GM21717 (cell line): ENCODE data around the gene ATP1A4.

Experiments
- ATAC-seq: cut with Tn5 transposase; IDR thresholded peaks from one replicate; pipeline ENCODE4 v1.9.1; 2021; ENCODE audit warnings: mild to moderate bottlenecking, moderate library complexity; ENCODE audit not compliant: unreplicated experiment

The ATP1A4 gene

GRCh38 chr1:160169553-160170399, 18.4 kb downstream of the ATP1A4 start:
- ATAC-seq = peak; percentile 71

DNA sequence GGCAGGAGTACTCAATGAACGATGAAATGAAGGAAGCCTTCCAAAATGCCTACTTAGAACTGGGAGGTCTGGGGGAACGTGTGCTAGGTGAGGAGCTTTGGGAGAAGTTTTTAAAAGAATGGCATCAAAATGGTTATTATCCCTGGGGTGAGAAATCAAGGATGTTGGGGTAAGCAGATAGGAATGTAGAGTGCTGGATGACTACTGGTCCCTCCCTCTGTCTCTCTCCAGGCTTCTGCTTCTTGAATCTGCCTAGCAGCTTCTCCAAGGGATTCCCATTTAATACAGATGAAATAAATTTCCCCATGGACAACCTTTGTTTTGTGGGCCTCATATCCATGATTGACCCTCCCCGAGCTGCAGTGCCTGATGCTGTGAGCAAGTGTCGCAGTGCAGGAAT, 20.0 kb downstream of the ATP1A4 start:
- no peak for ATAC-seq

GRCh38 chr1:160171980-160172379, 20.6 kb downstream of the ATP1A4 start:
- ATAC-seq = no peak

DNA sequence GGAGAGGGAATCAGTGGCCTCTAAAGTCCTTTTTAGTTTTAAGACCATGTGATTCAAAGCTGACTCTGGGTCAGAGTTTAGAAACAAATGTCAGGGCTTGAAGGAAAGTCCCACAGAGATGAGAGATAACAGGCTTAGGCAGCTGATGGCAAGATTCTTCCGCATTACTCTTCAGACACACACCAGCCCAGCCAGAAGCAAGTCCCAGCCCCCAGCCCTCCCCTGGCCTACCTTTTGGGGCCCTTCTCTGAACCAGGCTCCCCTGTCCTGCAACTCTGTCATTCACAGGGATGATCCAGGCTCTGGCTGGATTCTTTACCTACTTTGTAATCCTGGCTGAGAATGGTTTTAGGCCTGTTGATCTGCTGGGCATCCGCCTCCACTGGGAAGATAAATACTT, 25.8 kb downstream of the ATP1A4 start:
- no peak for ATAC-seq

GRCh38 chr1:160177667-160178066, 26.3 kb downstream of the ATP1A4 start:
- no peak for ATAC-seq

DNA sequence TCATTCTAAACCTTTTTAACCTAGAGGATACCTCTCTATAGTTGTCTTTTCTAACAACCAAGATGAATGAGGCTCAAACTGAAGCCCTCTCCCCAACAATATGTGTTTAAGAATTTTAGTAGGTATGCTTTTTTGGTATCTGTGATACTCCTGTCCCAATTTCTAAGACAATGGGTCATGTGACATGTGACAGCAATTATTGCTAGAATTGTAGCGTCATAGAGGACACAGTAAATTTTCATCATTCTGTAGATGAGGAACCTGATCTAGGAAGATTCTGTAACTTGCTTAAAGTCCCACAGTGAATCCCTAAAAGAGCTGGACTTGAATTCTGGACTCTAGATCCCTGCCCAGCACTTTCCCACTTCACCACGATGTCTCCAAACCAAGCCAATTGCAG, 27.3 kb downstream of the ATP1A4 start:
- ATAC-seq = no peak

DNA sequence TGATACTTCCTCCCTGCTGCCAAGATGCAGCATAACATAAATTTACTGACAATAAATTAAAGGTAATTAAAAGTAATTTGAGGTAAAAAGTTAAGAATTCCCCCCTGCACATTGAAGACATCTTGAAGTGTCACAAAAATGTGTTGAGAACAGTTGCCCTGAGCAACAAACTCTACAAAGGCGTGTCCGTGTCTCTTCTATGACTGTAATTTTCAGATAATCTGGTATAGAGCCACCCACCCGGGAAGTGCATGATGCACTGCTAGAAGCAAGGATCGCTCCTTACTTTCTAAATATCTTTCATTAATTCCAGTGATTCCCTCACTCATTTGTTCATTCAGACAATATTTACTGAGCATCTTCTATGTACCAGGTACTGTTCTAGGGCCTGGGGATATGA, 27.9 kb downstream of the ATP1A4 start:
- ATAC-seq = no peak

GRCh38 chr1:160186246-160186645, 34.8 kb downstream of the ATP1A4 start:
- no peak for ATAC-seq

- ATAC-seq = no peak
Observed at GRCh38 chr1:160186729-160187128, 35.3 kb downstream of the ATP1A4 start.

DNA sequence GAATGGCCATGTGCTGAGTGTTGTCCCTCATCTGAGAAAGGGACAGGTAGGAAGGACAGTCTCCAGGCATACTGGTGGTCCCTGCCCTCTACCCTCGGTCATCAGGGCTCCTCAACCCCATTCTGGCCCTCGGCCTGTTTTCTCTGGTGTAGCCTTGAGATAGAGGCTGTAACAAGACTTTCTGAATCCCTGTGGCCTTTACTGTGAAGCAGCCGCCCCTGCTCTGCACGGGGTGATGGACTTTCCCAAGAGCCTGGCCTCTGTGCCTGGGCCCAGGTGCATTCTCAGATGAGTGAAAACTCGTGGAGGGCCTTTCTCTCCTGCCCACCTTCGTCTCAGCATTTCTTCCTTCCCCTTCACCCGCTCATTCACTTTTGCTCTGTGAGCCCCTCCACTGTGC, 36.0 kb downstream of the ATP1A4 start:
- no peak for ATAC-seq

GRCh38 chr1:160188341-160188740, 36.9 kb downstream of the ATP1A4 start:
- no peak for ATAC-seq

DNA sequence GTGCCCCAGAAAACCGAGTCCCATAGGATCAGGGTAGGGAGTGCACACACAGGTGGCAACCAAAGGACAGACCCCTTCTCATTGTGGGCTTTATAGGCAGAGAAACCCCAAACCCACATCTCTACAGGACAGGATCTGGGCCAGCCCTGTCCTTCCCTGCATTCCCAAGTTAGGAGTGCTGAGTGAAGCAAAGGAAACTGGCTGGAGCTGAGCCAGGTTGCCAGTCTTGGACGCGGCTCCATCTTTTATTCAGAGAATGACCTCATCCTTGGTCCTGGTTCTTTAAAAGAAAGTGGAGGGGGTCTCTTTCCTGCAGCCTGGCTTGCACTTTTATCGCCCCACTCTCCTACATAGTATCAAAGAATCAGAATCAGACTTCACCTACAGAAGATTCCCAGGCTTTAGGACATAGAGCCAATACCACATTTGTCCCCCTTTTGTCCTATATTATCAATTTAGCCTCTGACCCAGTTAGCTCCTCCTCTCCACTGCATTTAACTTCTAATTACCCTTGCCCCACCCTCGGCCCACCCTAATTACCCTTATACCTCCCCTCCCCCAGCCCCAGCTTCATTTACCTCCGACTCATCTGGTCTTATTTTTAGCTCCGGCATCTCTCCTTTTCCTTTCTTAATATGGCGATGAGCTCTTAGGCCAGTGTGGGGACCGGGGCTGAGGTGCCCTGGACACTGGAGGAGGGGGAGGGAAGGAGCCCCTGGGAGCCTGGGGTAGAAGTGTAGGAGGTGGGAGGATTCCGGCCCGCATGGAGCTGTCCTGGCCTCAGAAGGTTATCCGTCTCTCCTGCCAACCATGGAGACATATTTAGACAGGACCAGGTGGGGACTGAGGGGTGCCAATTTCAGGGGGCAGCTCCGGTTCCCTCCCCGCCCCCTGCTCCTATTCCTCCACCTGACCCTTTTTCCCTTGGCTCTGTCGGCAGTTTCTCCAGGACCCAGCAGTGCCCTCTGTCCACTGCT, 38.5 kb downstream of the ATP1A4 start, which contains the start of gene CASQ1:
Gene CASQ1, plus strand, starts transcription at position 927 of the 977 bp plus-strand sequence. CDS start 177 bp downstream, outside the sequence.
- no peak for ATAC-seq

GRCh38 chr1:160191756-160192155, 40.4 kb downstream of the ATP1A4 start:
- no peak for ATAC-seq

DNA sequence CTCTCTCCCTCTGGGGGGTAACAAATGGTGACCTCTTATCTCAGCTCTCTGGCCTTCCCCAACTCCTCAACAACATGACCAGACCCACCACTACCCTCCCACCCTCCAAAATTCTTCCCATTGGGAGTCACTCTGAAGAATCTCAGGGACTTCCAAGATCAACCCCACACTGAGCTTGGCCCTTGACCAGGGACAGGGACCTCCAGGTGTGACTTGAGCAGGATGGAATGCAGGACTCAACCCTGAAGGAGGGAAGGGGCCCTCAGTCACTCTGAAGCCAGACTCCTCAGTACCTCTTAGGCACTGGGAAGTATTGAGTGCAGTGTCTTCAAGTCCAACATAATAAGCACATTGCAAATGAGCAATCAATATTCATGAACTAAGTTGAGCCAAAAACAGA, 40.8 kb downstream of the ATP1A4 start:
- no peak for ATAC-seq

- peak; percentile 47 for ATAC-seq
Observed at GRCh38 chr1:160193091-160193819, 41.9 kb downstream of the ATP1A4 start.

DNA sequence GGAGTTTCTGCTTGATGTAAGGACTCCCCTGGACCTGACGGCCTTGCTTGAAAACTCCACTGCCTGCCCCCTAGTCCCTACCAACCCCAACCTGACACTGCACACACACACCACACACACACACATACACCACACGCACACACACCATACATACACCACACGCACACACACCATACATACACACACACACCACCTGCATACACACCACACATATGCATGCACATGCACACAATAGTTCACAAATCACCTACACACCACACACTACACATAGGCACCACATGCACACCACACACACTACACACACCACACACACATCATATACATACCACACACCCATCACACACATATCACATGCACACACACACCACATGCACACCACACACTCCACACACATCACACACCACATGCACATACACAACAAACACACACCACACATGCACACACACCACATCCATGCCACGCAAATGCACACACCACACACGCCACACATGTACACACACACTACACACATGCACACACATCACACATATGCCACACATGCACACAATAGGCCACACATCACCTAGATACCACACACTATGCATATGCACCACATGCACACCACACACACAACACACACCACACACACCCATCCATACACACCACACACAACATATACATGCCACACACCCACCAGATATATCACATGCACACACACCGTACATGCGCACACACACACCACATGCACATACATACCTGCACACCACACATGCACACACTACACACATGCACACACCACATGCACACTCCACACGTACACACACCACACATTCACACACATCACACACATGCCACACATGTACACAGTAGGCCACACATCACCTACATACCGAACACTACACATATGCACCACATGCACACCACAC, 42.7 kb downstream of the ATP1A4 start:
- no peak for ATAC-seq

DNA sequence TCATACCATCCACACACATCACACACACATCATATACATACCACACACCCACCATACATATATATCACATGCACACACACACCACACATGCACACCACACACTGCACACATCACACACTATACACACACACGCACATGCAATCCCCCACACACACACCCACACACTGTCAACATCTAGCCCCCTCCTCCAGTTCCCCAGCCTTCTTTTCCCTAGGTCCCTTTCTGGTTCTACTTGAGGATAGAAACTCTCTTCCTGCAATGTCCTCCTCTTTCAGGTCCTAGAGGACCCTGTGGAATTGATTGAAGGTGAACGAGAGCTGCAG, 43.3 kb downstream of the ATP1A4 start:
- ATAC-seq = no peak

DNA sequence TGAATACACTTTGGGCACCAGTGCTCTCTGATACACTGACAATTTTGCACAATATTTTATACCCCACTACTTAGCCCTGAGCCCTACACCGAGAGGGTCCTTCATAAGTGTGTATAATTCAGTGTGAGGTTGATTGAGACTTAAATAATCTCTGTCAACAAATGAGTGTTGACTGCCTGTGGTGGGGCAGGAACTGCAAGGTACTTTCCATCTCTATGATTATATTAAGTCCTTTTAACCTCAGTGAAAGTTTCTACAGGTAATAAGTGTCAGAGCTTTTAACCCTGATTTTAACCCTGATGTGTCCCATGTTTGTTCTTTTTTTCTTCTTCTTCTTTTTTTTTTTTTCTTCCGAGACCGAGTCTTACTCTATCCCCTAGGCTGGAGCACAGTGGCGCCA, 44.7 kb downstream of the ATP1A4 start:
- ATAC-seq = no peak

- ATAC-seq = no peak
Observed at GRCh38 chr1:160197231-160197630, 45.8 kb downstream of the ATP1A4 start.

- no peak for ATAC-seq
Observed at GRCh38 chr1:160200786-160201185, 49.4 kb downstream of the ATP1A4 start.
